ENCODE measurements around the gene FAM83F.

The FAM83F gene

GRCh38 chr22:39994041-39994565 is 651 bp upstream of the FAM83F start:
- DNase-seq (ENCODE audit: low read depth) = no peak

- no peak for DNase-seq (ENCODE audit: low read depth)
Measured at GRCh38 chr22:39995393-39996252, 869 bp downstream of the FAM83F start.

- no peak for DNase-seq (ENCODE audit: low read depth)
Measured at GRCh38 chr22:39996732-39997131, 2.0 kb downstream of the FAM83F start.

GRCh38 chr22:39997421-39997820 is 2.7 kb downstream of the FAM83F start:
- DNase-seq (ENCODE audit: low read depth) = no peak

- no peak for DNase-seq (ENCODE audit: low read depth)
Measured at GRCh38 chr22:39997939-39998726, 3.4 kb downstream of the FAM83F start.

- DNase-seq (ENCODE audit: low read depth) = no peak
Measured at GRCh38 chr22:39999144-39999757, 4.5 kb downstream of the FAM83F start.

GRCh38 chr22:40000171-40000570 is 5.4 kb downstream of the FAM83F start:
- DNase-seq (ENCODE audit: low read depth) = no peak

- DNase-seq (ENCODE audit: low read depth) = no peak
Measured at GRCh38 chr22:40001106-40001505, 6.4 kb downstream of the FAM83F start.

GRCh38 chr22:40001800-40002577 is 7.2 kb downstream of the FAM83F start:
- no peak for DNase-seq (ENCODE audit: low read depth)

GRCh38 chr22:40002935-40003715 is 8.4 kb downstream of the FAM83F start:
- no peak for DNase-seq (ENCODE audit: low read depth)

- DNase-seq (ENCODE audit: low read depth) = no peak
Measured at GRCh38 chr22:40004836-40005235, 10.1 kb downstream of the FAM83F start.

- no peak for DNase-seq (ENCODE audit: low read depth)
Measured at GRCh38 chr22:40006641-40007040, 11.9 kb downstream of the FAM83F start.

- DNase-seq (ENCODE audit: low read depth) = no peak
Measured at GRCh38 chr22:40007853-40008710, 13.3 kb downstream of the FAM83F start.

GRCh38 chr22:40008726-40009291 is 14.1 kb downstream of the FAM83F start:
- DNase-seq (ENCODE audit: low read depth) = no peak

GRCh38 chr22:40009292-40009774 is 14.6 kb downstream of the FAM83F start:
- no peak for DNase-seq (ENCODE audit: low read depth)

- no peak for DNase-seq (ENCODE audit: low read depth)
Measured at GRCh38 chr22:40009951-40010671, 15.4 kb downstream of the FAM83F start.

- DNase-seq (ENCODE audit: low read depth) = no peak
Measured at GRCh38 chr22:40010746-40011145, 16.0 kb downstream of the FAM83F start.

GRCh38 chr22:40014667-40015248 is 20.0 kb downstream of the FAM83F start:
- DNase-seq (ENCODE audit: low read depth) = no peak

Measured in fibroblast of gingiva (primary cell).